ENCODE data around the gene SUSD5. TPM values are rescaled to one million over a fixed set of nuclear protein-coding genes. Genes with fewer than 3 reads are reported as not detected.

Gene SUSD5
- total RNA-seq, 1 experiment from 2014 or later, result 16.3 TPM

- no peaks in the 10 kb centered on the region for H3K4me1 ChIP-seq (ENCODE audit: control insufficient read depth, insufficient read depth, low read length)
- H3K9me3 ChIP-seq (ENCODE audit: control insufficient read depth, insufficient read depth, low read depth, low read length), result no peaks in the 10 kb centered on the region
- H3K27me3 ChIP-seq (ENCODE audit: control insufficient read depth, insufficient read depth, low read length), result no peaks in the 10 kb centered on the region
- intact Hi-C loops (cut with micrococcal nuclease; ENCODE audit: unreplicated experiment), result no loop called here
- TF ChIP-seq POLR2AphosphoS5 (IDR thresholded peaks at IDR 0.05; ENCODE audit: low read depth, low read length) (no peak), TCF7L2 (IDR thresholded peaks at IDR 0.05; ENCODE audit: low read depth, low read length) (no peak), REST (IDR thresholded peaks at IDR 0.05; ENCODE audit: insufficient read depth in 1 of 2, low read depth in 2 of 2, low read length in 1 of 2) (no peak), CTCF (IDR thresholded peaks at IDR 0.05) (no peak), SIN3A (IDR thresholded peaks at IDR 0.05; ENCODE audit: borderline replicate concordance, insufficient read depth, low read depth, low read length) (no peak)
- no TSS peak for BruUV-seq (replicated peaks)
- no peak overlapping the region for H3K4me3 ChIP-seq (ENCODE audit: low read depth in 2 of 2, low read length in 2 of 2)
- no peak for ATAC-seq
- H3K36me3 ChIP-seq (ENCODE audit: control insufficient read depth, insufficient read depth, low read length), result peaks cover 5% of the 10 kb centered on the region
- ChIA-PET CTCF (interaction anchor here (0.5 kb wide), 1 partner anchor 179 kb away, joined by 3 read pairs; no protein-coding TSS in a partner anchor), POLR2A (interaction anchor here (0.6 kb wide), 2 partner anchors 9 to 257 kb away, joined by 5 to 8 read pairs; no protein-coding TSS in a partner anchor)
- in situ Hi-C loops (cut with HindIII; ENCODE audit: low pct_unique_long_range_greater_than_20kb, low sequenced_read_pairs), result no loop called here
- H3K27ac ChIP-seq (ENCODE audit: low read length), result no peak overlapping the region
- DNase-seq (ENCODE audit: low read depth, low spot score), result no peak
Measured at GRCh38 chr3:33128706-33129105, 89.9 kb downstream of the SUSD5 start.

GRCh38 chr3:33125840-33126239 is 92.8 kb downstream of the SUSD5 start:
- TF ChIP-seq REST (IDR thresholded peaks at IDR 0.05; ENCODE audit: insufficient read depth in 1 of 2, low read depth in 2 of 2, low read length in 1 of 2) (no peak), POLR2AphosphoS5 (IDR thresholded peaks at IDR 0.05; ENCODE audit: low read depth, low read length) (no peak), SIN3A (IDR thresholded peaks at IDR 0.05; ENCODE audit: borderline replicate concordance, insufficient read depth, low read depth, low read length) (no peak), CTCF (IDR thresholded peaks at IDR 0.05) (no peak)
- BruUV-seq (replicated peaks), result no TSS peak
- ATAC-seq (no peak), DNase-seq (ENCODE audit: low read depth, low spot score) (no peak)
- H3K9me3 ChIP-seq (ENCODE audit: control insufficient read depth, insufficient read depth, low read depth, low read length), result no peaks in the 10 kb centered on the region
- no peaks in the 10 kb centered on the region for H3K4me1 ChIP-seq (ENCODE audit: control insufficient read depth, insufficient read depth, low read length)
- no peak overlapping the region for H3K27ac ChIP-seq (ENCODE audit: low read length)
- peaks cover 3% of the 10 kb centered on the region for H3K36me3 ChIP-seq (ENCODE audit: control insufficient read depth, insufficient read depth, low read length)
- no peaks in the 10 kb centered on the region for H3K27me3 ChIP-seq (ENCODE audit: control insufficient read depth, insufficient read depth, low read length)
- ChIA-PET CTCF (no interaction called here), POLR2A (no interaction called here)
- H3K4me3 ChIP-seq (ENCODE audit: low read depth in 2 of 2, low read length in 2 of 2), result no peak overlapping the region
- in situ Hi-C loops (cut with HindIII; ENCODE audit: low pct_unique_long_range_greater_than_20kb, low sequenced_read_pairs) (no loop called here), intact Hi-C loops (cut with micrococcal nuclease; ENCODE audit: unreplicated experiment) (no loop called here)
